A204.1 (cell line): ENCODE measurements around the gene PAXIP1.

Source experiments
- FAIRE-seq: peaks from 2 replicates; lab custom pipeline; 2012; peaks lifted over from hg19 to GRCh38; lab: Jason Lieb, UNC

PAXIP1 gene

GRCh38 chr7:154990964-154991540, 11.9 kb downstream of the PAXIP1 start:
- no peak for FAIRE-seq

- FAIRE-seq, result no peak
Observed at GRCh38 chr7:154987571-154987970, 15.4 kb downstream of the PAXIP1 start.

- no peak for FAIRE-seq
Observed at GRCh38 chr7:154986200-154986945, 16.6 kb downstream of the PAXIP1 start.

GRCh38 chr7:154985230-154985629, 17.7 kb downstream of the PAXIP1 start:
- FAIRE-seq, result no peak

- FAIRE-seq, result no peak
Observed at GRCh38 chr7:154984601-154985188, 18.2 kb downstream of the PAXIP1 start.

- no peak for FAIRE-seq
Observed at GRCh38 chr7:154978017-154978416, 24.9 kb downstream of the PAXIP1 start.

- no peak for FAIRE-seq
Observed at GRCh38 chr7:154977250-154977649, 25.7 kb downstream of the PAXIP1 start.

- no peak for FAIRE-seq
Observed at GRCh38 chr7:154976844-154977243, 26.1 kb downstream of the PAXIP1 start.

- no peak for FAIRE-seq
Observed at GRCh38 chr7:154975984-154976383, 26.9 kb downstream of the PAXIP1 start.

- FAIRE-seq, result no peak
Observed at GRCh38 chr7:154973381-154973780, 29.5 kb downstream of the PAXIP1 start.

GRCh38 chr7:154968336-154969001, 34.5 kb downstream of the PAXIP1 start:
- FAIRE-seq, result no peak

GRCh38 chr7:154967401-154967955, 35.4 kb downstream of the PAXIP1 start:
- no peak for FAIRE-seq

GRCh38 chr7:154965014-154965413, 37.9 kb downstream of the PAXIP1 start:
- no peak for FAIRE-seq

- no peak for FAIRE-seq
Observed at GRCh38 chr7:154960063-154960790, 42.7 kb downstream of the PAXIP1 start.

GRCh38 chr7:154956427-154956826, 46.5 kb downstream of the PAXIP1 start:
- no peak for FAIRE-seq

- peak; percentile 90 for FAIRE-seq
Observed at GRCh38 chr7:154953006-154953684, 49.8 kb downstream of the PAXIP1 start.

- FAIRE-seq, result no peak
Observed at GRCh38 chr7:154950960-154951359, 52.0 kb downstream of the PAXIP1 start.

GRCh38 chr7:154947604-154948003, 55.3 kb downstream of the PAXIP1 start:
- no peak for FAIRE-seq

GRCh38 chr7:154946166-154946565, 56.8 kb downstream of the PAXIP1 start:
- FAIRE-seq, result no peak

- no peak for FAIRE-seq
Observed at GRCh38 chr7:154943906-154944305, 59.0 kb downstream of the PAXIP1 start.

GRCh38 chr7:154942691-154943090, 60.2 kb downstream of the PAXIP1 start:
- no peak for FAIRE-seq

GRCh38 chr7:154937837-154938236, 65.1 kb downstream of the PAXIP1 start:
- FAIRE-seq, result peak; percentile 75
